Fibroblast of the aortic adventitia (primary cell): ENCODE measurements around the gene PRRX2. TPM values are rescaled to one million over a fixed set of nuclear protein-coding genes. Genes with fewer than 3 reads are reported as not detected.

Experiments
- DNase-seq: peaks from one replicate; pipeline ENCODE4 v3.0.0-alpha.2; 2010; ENCODE audit warnings: low read depth
- H3K4me3 ChIP-seq: 2 replicates; pipeline ENCODE4 v1.5.1; 2011; ENCODE audit warnings: low read depth, mild to moderate bottlenecking, control low read depth, low read length, moderate library complexity
- CTCF ChIP-seq: IDR thresholded peaks from 2 replicates; pipeline ENCODE4 v1.5.1; 2011; ENCODE audit warnings: mild to moderate bottlenecking, low read length, control low read depth, inconsistent platforms; ENCODE audit not compliant: insufficient read depth
- total RNA-seq: library from RNA; depleted of rRNA; stranded (reverse); fragments of >200 nt; gene quantifications from 2 replicates; pipeline ENCODE4 v1.2.3, GENCODE V29; 2012; ENCODE audit warnings: low replicate concordance

The PRRX2 gene
- total RNA-seq, 1 donor = 36.1 TPM

- TF ChIP-seq CTCF = no peak
- DNase-seq = no peak
- H3K4me3 ChIP-seq = no peak overlapping the region
These were observed 5.6 kb downstream of the PRRX2 start for GRCh38 chr9:129671065-129671464.

- no peak for TF ChIP-seq CTCF
- H3K4me3 ChIP-seq = no peak overlapping the region
- no peak for DNase-seq
These were observed 6.1 kb downstream of the PRRX2 start for GRCh38 chr9:129671519-129671918.

GRCh38 chr9:129672702-129673101 is 7.3 kb downstream of the PRRX2 start:
- no peak for TF ChIP-seq CTCF
- DNase-seq = no peak
- no peak overlapping the region for H3K4me3 ChIP-seq

- no peak for DNase-seq
- TF ChIP-seq CTCF = no peak
- no peak overlapping the region for H3K4me3 ChIP-seq
These were observed 8.2 kb downstream of the PRRX2 start for GRCh38 chr9:129673602-129674001.

- no peak for DNase-seq
- TF ChIP-seq CTCF = no peak
- no peak overlapping the region for H3K4me3 ChIP-seq
These were observed 8.8 kb downstream of the PRRX2 start for GRCh38 chr9:129674229-129674628.

GRCh38 chr9:129675620-129676019 is 10.2 kb downstream of the PRRX2 start:
- no peak for TF ChIP-seq CTCF
- no peak for DNase-seq
- H3K4me3 ChIP-seq = no peak overlapping the region

- TF ChIP-seq CTCF = no peak
- DNase-seq = no peak
- H3K4me3 ChIP-seq = no peak overlapping the region
These were observed 10.8 kb downstream of the PRRX2 start for GRCh38 chr9:129676287-129676686.
